ENCODE measurements around the gene TMPRSS9.

- TF ChIP-seq POLR2A (IDR thresholded peaks at IDR 0.05; ENCODE audit: low read length) (no peak), GATA1 (IDR thresholded peaks at IDR 0.05; ENCODE audit: low read depth, low read length) (no peak)
Measured at GRCh38 chr19:2415281-2415972, 55.4 kb downstream of the TMPRSS9 start.

Measured in erythroblast (primary cell).